Cardiac septum (tissue), 1 donor: Measurements from ENCODE around the gene MYOM3. TPM values are rescaled to one million over a fixed set of nuclear protein-coding genes. Genes with fewer than 3 reads are reported as not detected.

Source experiments
- DNase-seq: peaks from one replicate; pipeline ENCODE4 v3.0.0-alpha.2; 2020; ENCODE audit warnings: low spot score
- intact Hi-C: fragments of 100-400 bp; cut with DNase I; formaldehyde crosslinking; loops from one replicate; pipeline ENCODE4 v1.14.0; 2022
- total RNA-seq: library from RNA; stranded (reverse); fragmentation: NEBNext Ultra II Directional; extraction: Animal tissue kit (Norgen Biotek cat#: 25700); gene quantifications from one replicate; pipeline ENCODE4 v1.2.1, GENCODE V29; 2021
- donor health status: DM: no; HTN: no; CAD: no.

Gene MYOM3
- total RNA-seq, 1 donor from 2014 or later: 249 TPM

- no peak for DNase-seq
- intact Hi-C loops: loop anchor here (10.0 kb wide), 1 partner anchor 195 kb away; no protein-coding TSS in a partner anchor
Observed at GRCh38 chr1:24119489-24119858, 7.5 kb upstream of the MYOM3 start.

GRCh38 chr1:24118410-24119242 lies 6.7 kb upstream of the MYOM3 start:
- intact Hi-C loops: loop anchor here (10.0 kb wide), 1 partner anchor 194 kb away; no protein-coding TSS in a partner anchor
- DNase-seq: no peak

- intact Hi-C loops: loop anchor here (10.0 kb wide), 1 partner anchor 193 kb away; no protein-coding TSS in a partner anchor
- DNase-seq: no peak
Observed at GRCh38 chr1:24117722-24118409, 5.9 kb upstream of the MYOM3 start.

- intact Hi-C loops: loop anchor here (10.0 kb wide), 1 partner anchor 192 kb away; no protein-coding TSS in a partner anchor
- DNase-seq: no peak
Observed at GRCh38 chr1:24117132-24117531, 5.2 kb upstream of the MYOM3 start.

- intact Hi-C loops: loop anchor here (10.0 kb wide), 1 partner anchor 190 kb away; no protein-coding TSS in a partner anchor
- DNase-seq: no peak
Observed at GRCh38 chr1:24114753-24115152, 2.8 kb upstream of the MYOM3 start.

GRCh38 chr1:24113641-24114033 lies 1.7 kb upstream of the MYOM3 start:
- DNase-seq: no peak
- intact Hi-C loops: loop anchor here (10.0 kb wide), 1 partner anchor 189 kb away; no protein-coding TSS in a partner anchor

GRCh38 chr1:24111262-24111995 lies 506 bp downstream of the MYOM3 start:
- intact Hi-C loops: loop anchor here (2.0 to 10.0 kb wide), 2 partner anchors 35 to 187 kb away; no protein-coding TSS in a partner anchor
- no peak for DNase-seq

GRCh38 chr1:24110642-24111261 lies 1.2 kb downstream of the MYOM3 start:
- peak; percentile 90 for DNase-seq
- intact Hi-C loops: loop anchor here (2.0 to 10.0 kb wide), 2 partner anchors 34 to 186 kb away; no protein-coding TSS in a partner anchor

- intact Hi-C loops: loop anchor here (2.0 to 10.0 kb wide), 2 partner anchors 33 to 185 kb away; no protein-coding TSS in a partner anchor
Observed at GRCh38 chr1:24109686-24110475, 2.1 kb downstream of the MYOM3 start.

GRCh38 chr1:24109166-24109483 lies 2.8 kb downstream of the MYOM3 start:
- DNase-seq: no peak
- intact Hi-C loops: no loop called here

More at GRCh38 chr1:24109686-24110475, 2.1 kb downstream of the MYOM3 start:
- no peak for DNase-seq

- no peak for DNase-seq
- intact Hi-C loops: no loop called here
Observed at GRCh38 chr1:24108334-24109165, 3.4 kb downstream of the MYOM3 start.

GRCh38 chr1:24107462-24108138 lies 4.3 kb downstream of the MYOM3 start:
- intact Hi-C loops: no loop called here
- no peak for DNase-seq

GRCh38 chr1:24105368-24106160 lies 6.4 kb downstream of the MYOM3 start:
- intact Hi-C loops: no loop called here
- DNase-seq: no peak

GRCh38 chr1:24104854-24105253 lies 7.1 kb downstream of the MYOM3 start:
- intact Hi-C loops: no loop called here
- DNase-seq: no peak

- no peak for DNase-seq
- intact Hi-C loops: no loop called here
Observed at GRCh38 chr1:24103879-24104278, 8.1 kb downstream of the MYOM3 start.

- DNase-seq: no peak
- intact Hi-C loops: no loop called here
Observed at GRCh38 chr1:24103408-24103807, 8.5 kb downstream of the MYOM3 start.
